Measurements from ENCODE around the gene TM4SF20.
A peak's percentile ranks its signal among the peaks of the same experiment; 100 is the strongest.

Gene TM4SF20

DNA sequence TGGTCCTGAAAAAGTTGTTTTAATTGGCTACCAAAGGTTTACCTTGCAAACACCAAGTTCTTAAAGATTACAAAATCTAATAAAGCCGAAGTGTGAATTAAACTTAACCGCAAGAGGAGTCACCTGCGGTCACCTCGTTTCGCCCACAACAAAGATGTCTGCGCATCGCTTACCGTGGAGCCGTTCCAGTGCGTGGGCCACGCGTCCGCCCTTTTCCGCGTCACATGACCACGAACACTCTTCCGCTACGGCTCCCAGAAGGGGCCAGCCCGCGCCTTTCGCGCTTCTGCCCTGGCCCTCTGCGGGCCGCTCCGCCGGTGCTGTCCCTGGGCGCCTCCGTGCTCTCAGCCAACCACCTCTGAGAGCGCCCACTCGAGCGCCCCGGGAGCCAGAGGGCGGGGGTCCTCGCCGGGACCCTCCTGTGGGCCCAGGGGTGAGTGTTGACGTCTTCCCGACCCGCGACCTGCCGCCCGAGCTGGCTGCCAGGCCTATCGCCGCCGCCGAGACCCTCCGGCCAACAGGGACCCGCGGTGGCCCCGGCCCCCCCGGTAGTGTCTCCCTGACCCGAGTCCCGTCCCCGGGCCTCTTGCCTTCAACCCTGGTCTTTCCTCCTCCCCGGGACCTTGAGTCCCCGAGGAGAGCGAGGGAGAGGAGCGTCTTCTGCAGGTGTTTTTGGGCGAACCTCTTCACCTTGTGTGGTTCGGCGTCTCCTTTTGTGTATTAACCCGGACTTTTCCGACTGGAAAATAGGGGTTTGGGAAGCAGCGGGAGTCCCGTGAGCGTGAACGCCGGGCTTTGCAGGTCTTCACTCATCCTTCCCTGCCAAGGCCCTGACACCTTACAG lies 53.9 kb downstream of the TM4SF20 start, which contains the start of gene MFF:
MFF (plus strand) TSS at position 257 of the 844 bp plus-strand sequence. CDS start 5,415 bp downstream, outside the sequence.
- H3K27me3 Mint-ChIP-seq, result no peaks in the 10 kb centered on the region
- ATAC-seq, result peak; percentile 99
- H3K4me1 Mint-ChIP-seq, result peaks cover 27% of the 10 kb centered on the region
- peak within 1 kb of the TSS; percentile 91 for H3K27ac Mint-ChIP-seq
- no peaks in the 10 kb centered on the region for H3K9me3 Mint-ChIP-seq
- H3K36me3 Mint-ChIP-seq, result no peaks in the 10 kb centered on the region
- peak within 1 kb of the TSS; percentile 95 for H3K4me3 Mint-ChIP-seq

DNA sequence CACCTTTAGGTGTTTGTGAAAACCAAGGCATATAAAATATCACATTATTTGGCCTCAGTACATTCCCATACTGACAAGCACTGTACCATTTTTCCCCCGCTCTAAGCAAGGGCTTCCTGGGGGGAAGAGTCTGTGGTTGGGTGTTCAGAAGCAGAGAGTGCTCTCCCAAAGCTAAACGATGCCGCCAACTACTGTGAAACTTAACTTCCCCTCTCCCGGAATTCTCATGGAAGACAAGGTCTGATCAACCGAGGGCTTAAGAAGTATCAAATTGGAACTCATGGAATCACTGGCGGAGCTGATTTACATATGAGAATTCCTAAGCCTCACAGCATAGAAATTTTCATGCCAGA lies 54.5 kb downstream of the TM4SF20 start:
- no peak for ATAC-seq
- H3K9me3 Mint-ChIP-seq, result no peaks in the 10 kb centered on the region
- H3K4me1 Mint-ChIP-seq, result peaks cover 27% of the 10 kb centered on the region

DNA sequence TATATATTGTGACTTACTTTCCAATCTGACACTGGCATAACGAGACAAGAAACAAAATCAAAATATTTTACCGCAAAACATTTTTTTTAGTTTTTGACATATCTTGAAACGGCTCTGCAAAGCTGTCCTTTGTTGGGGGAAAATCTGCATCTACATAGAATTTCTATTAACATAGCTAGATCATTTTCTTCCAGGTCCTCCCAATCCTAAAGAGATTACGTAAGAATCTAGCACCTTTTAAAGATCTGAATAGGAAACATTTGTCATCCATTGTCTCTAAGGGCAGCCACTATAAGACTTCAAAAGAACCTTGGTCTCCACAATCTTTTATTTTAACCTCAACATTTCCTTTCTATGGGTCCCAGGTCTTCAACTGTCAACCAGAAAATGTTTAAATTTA lies 55.3 kb downstream of the TM4SF20 start:
- no peaks in the 10 kb centered on the region for H3K36me3 Mint-ChIP-seq
- ATAC-seq, result no peak
- H3K27me3 Mint-ChIP-seq, result no peaks in the 10 kb centered on the region
- no peaks in the 10 kb centered on the region for H3K9me3 Mint-ChIP-seq
- no peak overlapping the region for H3K4me3 Mint-ChIP-seq
- H3K4me1 Mint-ChIP-seq, result peaks cover 27% of the 10 kb centered on the region
- H3K27ac Mint-ChIP-seq, result peak overlapping the region; percentile 91

More for the DNA sequence above, 54.5 kb downstream of the TM4SF20 start:
- peak overlapping the region; percentile 95 for H3K4me3 Mint-ChIP-seq
- no peaks in the 10 kb centered on the region for H3K36me3 Mint-ChIP-seq
- peak overlapping the region; percentile 91 for H3K27ac Mint-ChIP-seq
- H3K27me3 Mint-ChIP-seq, result no peaks in the 10 kb centered on the region

DNA sequence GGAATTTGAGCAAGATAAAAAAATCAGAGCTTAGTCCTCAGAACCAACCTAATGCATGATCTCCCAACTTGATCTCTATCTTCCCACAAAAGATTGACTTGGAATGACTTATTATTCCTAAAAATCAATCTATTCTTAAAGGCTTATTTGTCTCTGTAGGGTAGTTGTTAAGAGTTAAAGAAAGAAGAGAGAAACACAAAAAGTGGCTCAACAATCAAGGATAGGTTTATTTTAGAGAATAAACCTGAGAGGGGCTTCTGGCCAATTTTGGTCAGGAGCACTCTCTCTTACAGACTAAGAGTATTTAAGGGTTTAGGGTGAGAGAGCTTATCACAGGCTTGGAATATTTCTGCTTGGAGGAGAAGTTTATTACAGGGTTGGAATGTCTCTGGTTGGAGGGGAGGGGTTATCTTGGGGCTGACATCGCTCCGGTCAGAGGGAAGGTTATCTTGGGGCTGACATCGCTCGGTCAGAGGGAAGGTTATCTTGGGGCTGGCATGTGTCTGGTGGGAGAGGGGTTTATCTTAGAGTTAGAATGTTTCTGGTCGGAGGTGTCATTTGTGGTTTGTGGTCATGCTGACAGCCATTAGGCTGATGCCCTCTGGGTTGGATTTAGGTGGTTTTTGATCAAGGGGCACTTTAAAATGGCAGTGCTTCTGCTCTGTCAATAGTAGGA lies 56.4 kb downstream of the TM4SF20 start:
- H3K27me3 Mint-ChIP-seq, result no peaks in the 10 kb centered on the region
- H3K9me3 Mint-ChIP-seq, result peaks cover under 1% of the 10 kb centered on the region
- H3K4me3 Mint-ChIP-seq, result no peak overlapping the region
- H3K4me1 Mint-ChIP-seq, result peaks cover 27% of the 10 kb centered on the region
- no peak for ATAC-seq
- no peaks in the 10 kb centered on the region for H3K36me3 Mint-ChIP-seq
- no peak overlapping the region for H3K27ac Mint-ChIP-seq

DNA sequence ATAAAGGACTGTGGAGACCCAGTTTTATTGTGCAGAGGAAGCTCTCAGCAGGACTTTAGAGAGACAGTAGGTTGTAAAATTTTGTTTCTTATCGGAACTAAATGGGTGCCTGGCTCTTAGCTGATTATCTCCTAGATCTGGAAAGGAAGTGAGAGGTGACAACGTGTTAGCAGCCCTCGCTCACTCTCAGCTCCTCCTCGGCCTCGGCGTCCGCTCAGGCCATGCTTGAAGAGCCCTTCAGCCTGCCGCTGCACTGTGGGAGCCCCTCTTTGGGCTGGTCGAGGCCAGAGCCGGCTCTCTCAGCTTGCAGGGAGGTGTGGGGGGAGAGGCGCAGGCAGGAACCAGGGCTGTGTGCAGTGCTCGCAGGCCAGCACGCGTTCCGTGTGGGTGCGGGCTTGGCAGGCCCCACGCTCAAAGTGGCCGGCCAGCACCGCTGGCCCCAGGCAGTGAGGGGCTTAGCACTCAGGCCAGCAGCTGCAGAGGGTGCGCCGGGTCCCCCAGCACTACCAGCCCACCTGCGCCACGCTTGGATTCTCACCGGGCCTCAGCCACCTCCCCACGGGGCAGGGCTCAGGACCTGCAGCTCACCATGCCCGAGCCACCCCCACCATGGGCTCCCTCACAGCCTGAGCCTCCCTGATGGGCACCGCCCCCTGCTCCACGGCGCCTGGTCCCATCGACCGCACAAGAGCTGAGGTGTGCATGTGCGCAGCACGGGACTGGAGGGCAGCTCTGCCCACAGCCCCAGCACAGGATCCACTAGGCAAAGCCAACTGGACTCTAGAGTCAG lies 58.6 kb downstream of the TM4SF20 start:
- Mint-ChIP-seq H3K27ac (no peak overlapping the region), H3K9me3 (peaks cover 6% of the 10 kb centered on the region), H3K4me1 (peaks cover 8% of the 10 kb centered on the region), H3K4me3 (no peak overlapping the region), H3K27me3 (no peaks in the 10 kb centered on the region), H3K36me3 (no peaks in the 10 kb centered on the region)
- no peak for ATAC-seq

DNA sequence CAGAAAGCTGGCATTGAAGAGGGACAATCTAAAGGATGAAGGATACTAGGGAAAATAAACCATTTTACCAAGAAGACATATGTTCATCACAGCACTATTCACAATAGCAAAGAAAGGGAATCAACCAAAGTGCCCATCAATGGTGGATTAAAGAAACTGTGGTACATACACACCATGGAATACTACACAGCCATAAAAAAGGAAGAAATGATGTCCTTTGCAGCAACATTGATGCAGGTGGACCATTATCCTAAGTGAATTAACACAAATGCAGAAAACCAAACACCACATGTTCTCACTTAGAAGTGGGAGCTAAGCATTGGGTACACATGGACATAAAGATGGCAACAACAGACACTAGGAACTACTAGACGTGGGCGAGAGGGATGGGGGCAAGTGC lies 61.3 kb downstream of the TM4SF20 start:
- ATAC-seq, result no peak
- Mint-ChIP-seq H3K9me3 (peaks cover 6% of the 10 kb centered on the region), H3K27me3 (no peaks in the 10 kb centered on the region), H3K36me3 (no peaks in the 10 kb centered on the region), H3K4me3 (no peak overlapping the region), H3K27ac (no peak overlapping the region), H3K4me1 (no peaks in the 10 kb centered on the region)

DNA sequence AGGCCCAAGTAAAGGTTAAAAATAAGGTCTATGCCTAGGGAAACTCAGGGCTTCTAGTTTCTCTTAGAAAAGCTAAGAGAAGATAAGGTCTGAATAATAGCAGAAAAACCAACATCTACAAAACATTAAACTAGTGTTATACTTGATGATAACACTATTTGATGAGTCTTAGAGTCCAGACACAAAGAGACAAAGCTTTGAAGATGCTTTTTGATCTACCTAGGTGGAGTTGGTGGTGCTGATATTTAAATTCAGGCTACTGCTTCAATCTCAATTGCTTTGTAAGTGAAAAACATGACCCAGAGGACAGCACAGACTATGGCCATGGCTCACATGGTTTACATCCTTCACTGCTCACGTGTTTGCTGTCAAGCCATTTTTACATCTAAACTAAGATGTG lies 65.8 kb downstream of the TM4SF20 start:
- peaks cover 18% of the 10 kb centered on the region for H3K36me3 Mint-ChIP-seq

DNA sequence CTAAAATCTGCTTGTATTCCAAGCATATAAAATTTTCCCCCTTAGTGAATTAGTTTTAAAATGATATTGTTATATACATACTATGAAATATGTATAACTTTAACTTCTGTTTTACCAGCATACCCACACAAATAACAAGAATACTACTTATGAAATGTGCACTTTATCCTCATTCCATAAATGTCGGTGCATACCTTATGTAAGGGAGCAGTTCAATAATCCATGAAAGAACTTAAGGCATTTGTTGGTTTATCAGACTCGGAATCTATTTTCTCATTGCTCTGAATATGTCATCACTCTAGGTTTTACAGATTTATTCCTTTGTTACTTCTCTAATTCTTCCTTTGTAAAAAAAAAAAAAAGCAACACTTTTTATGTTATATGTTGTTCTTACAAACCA lies 66.5 kb downstream of the TM4SF20 start:
- no peak overlapping the region for H3K4me3 Mint-ChIP-seq
- peaks cover 25% of the 10 kb centered on the region for H3K36me3 Mint-ChIP-seq
- ATAC-seq, result no peak

More for the DNA sequence above, 65.8 kb downstream of the TM4SF20 start:
- Mint-ChIP-seq H3K27me3 (no peaks in the 10 kb centered on the region), H3K4me1 (no peaks in the 10 kb centered on the region), H3K9me3 (peaks cover 6% of the 10 kb centered on the region), H3K27ac (no peak overlapping the region), H3K4me3 (no peak overlapping the region)
- ATAC-seq, result no peak

More for the DNA sequence above, 66.5 kb downstream of the TM4SF20 start:
- H3K4me1 Mint-ChIP-seq, result no peaks in the 10 kb centered on the region
- H3K9me3 Mint-ChIP-seq, result peaks cover 5% of the 10 kb centered on the region
- H3K27ac Mint-ChIP-seq, result no peak overlapping the region
- H3K27me3 Mint-ChIP-seq, result no peaks in the 10 kb centered on the region
